ENCODE measurements around the gene DIP2C. TPM values are rescaled to one million over a fixed set of nuclear protein-coding genes. Genes with fewer than 3 reads are reported as not detected.

DIP2C gene
- total RNA-seq, 2 donors from 2014 or later, result 13.0 to 13.7 TPM

- H3K27ac ChIP-seq (ENCODE audit: low read depth, low read length), result no peak overlapping the region
- peaks cover 34% of the 10 kb centered on the region for H3K36me3 Mint-ChIP-seq (ENCODE audit: low read depth)
- 90 to 97% methylated on average over 5 to 7 of the region's 7 CpGs for WGBS, 2 experiments (ENCODE audit: insufficient coverage in 1 of 2, insufficient read length in 1 of 2)
- H3K4me1 Mint-ChIP-seq, result peaks cover 4% of the 10 kb centered on the region
- H3K27ac Mint-ChIP-seq, result peak overlapping the region; percentile 28
- no peaks in the 10 kb centered on the region for H3K9me3 ChIP-seq (ENCODE audit: control insufficient read depth, low read length)
- no peaks in the 10 kb centered on the region for H3K9me3 Mint-ChIP-seq
- TF ChIP-seq CTCF (conservative IDR thresholded peaks at IDR 0.05), result no peak
- H3K9ac ChIP-seq (ENCODE audit: extremely low read depth, low read length, poor library complexity, severe bottlenecking), result no peak overlapping the region
- no peak overlapping the region for H3K4me3 ChIP-seq (ENCODE audit: low read length)
- no peaks in the 10 kb centered on the region for H3K4me1 ChIP-seq (ENCODE audit: control insufficient read depth, insufficient read depth, low read length)
- no peak for DNase-seq
- no peak overlapping the region for H3K4me3 Mint-ChIP-seq
- peaks cover 63% of the 10 kb centered on the region for H3K36me3 ChIP-seq (ENCODE audit: control insufficient read depth, insufficient read depth, low read length)
- H3K27me3 Mint-ChIP-seq (ENCODE audit: insufficient read depth), result no peaks in the 10 kb centered on the region
- H3K27me3 ChIP-seq (ENCODE audit: control insufficient read depth, insufficient read depth, low read length, poor library complexity, severe bottlenecking), result no peaks in the 10 kb centered on the region
Observed at GRCh38 chr10:244227-244626, 445.2 kb downstream of the DIP2C start.

GRCh38 chr10:241966-242643 lies 447.4 kb downstream of the DIP2C start:
- Mint-ChIP-seq H3K9me3 (no peaks in the 10 kb centered on the region), H3K27me3 (ENCODE audit: insufficient read depth) (no peaks in the 10 kb centered on the region), H3K36me3 (ENCODE audit: low read depth) (peaks cover 19% of the 10 kb centered on the region), H3K27ac (no peak overlapping the region), H3K4me1 (peaks cover 4% of the 10 kb centered on the region), H3K4me3 (no peak overlapping the region)
- H3K9me3 ChIP-seq (ENCODE audit: control insufficient read depth, low read length), result no peaks in the 10 kb centered on the region
- no peak overlapping the region for H3K9ac ChIP-seq (ENCODE audit: extremely low read depth, low read length, poor library complexity, severe bottlenecking)
- H3K4me1 ChIP-seq (ENCODE audit: control insufficient read depth, insufficient read depth, low read length), result no peaks in the 10 kb centered on the region
- DNase-seq, result no peak
- no peaks in the 10 kb centered on the region for H3K27me3 ChIP-seq (ENCODE audit: control insufficient read depth, insufficient read depth, low read length, poor library complexity, severe bottlenecking)
- no peak for TF ChIP-seq CTCF (conservative IDR thresholded peaks at IDR 0.05)
- 90 to 100% methylated on average over 4 to 9 of the region's 9 CpGs for WGBS, 2 experiments (ENCODE audit: insufficient coverage in 1 of 2, insufficient read length in 1 of 2)
- H3K36me3 ChIP-seq (ENCODE audit: control insufficient read depth, insufficient read depth, low read length), result peaks cover 53% of the 10 kb centered on the region
- H3K4me3 ChIP-seq (ENCODE audit: low read length), result no peak overlapping the region
- no peak overlapping the region for H3K27ac ChIP-seq (ENCODE audit: low read depth, low read length)

GRCh38 chr10:241451-241850 lies 448.0 kb downstream of the DIP2C start:
- DNase-seq, result no peak
- Histone ChIP-seq H3K36me3 (ENCODE audit: control insufficient read depth, insufficient read depth, low read length) (peaks cover 47% of the 10 kb centered on the region), H3K4me1 (ENCODE audit: control insufficient read depth, insufficient read depth, low read length) (no peaks in the 10 kb centered on the region), H3K4me3 (ENCODE audit: low read length) (no peak overlapping the region), H3K9me3 (ENCODE audit: control insufficient read depth, low read length) (no peaks in the 10 kb centered on the region), H3K27me3 (ENCODE audit: control insufficient read depth, insufficient read depth, low read length, poor library complexity, severe bottlenecking) (no peaks in the 10 kb centered on the region), H3K9ac (ENCODE audit: extremely low read depth, low read length, poor library complexity, severe bottlenecking) (no peak overlapping the region), H3K27ac (ENCODE audit: low read depth, low read length) (no peak overlapping the region)
- peaks cover 4% of the 10 kb centered on the region for H3K4me1 Mint-ChIP-seq
- peaks cover 18% of the 10 kb centered on the region for H3K36me3 Mint-ChIP-seq (ENCODE audit: low read depth)
- TF ChIP-seq CTCF (conservative IDR thresholded peaks at IDR 0.05), result no peak
- H3K4me3 Mint-ChIP-seq, result no peak overlapping the region
- 84 to 94% methylated on average over 6 of the region's 6 CpGs for WGBS, 2 experiments (ENCODE audit: insufficient coverage in 1 of 2, insufficient read length in 1 of 2)
- no peaks in the 10 kb centered on the region for H3K27me3 Mint-ChIP-seq (ENCODE audit: insufficient read depth)
- no peaks in the 10 kb centered on the region for H3K9me3 Mint-ChIP-seq
- no peak overlapping the region for H3K27ac Mint-ChIP-seq
